ENCODE measurements around the gene FAM228A. TPM values are rescaled to one million over a fixed set of nuclear protein-coding genes. Genes with fewer than 3 reads are reported as not detected.

The FAM228A gene
- total and polyA plus RNA-seq, 2 of the 4 experiments (the other 2 are of a cell fraction): not detected

- peaks cover 2% of the 10 kb centered on the region; the same call in 1 of the 2 replicates for H3K36me3 ChIP-seq (ENCODE audit: control insufficient read depth, insufficient read depth, low read length)
- H4K20me1 ChIP-seq (ENCODE audit: insufficient read depth, low read length): no peaks in the 10 kb centered on the region
- no peaks in the 10 kb centered on the region for H3K9me3 ChIP-seq (ENCODE audit: control insufficient read depth, insufficient read depth, low read length)
- no peak overlapping the region for H3K18ac ChIP-seq (ENCODE audit: low read depth, low read length)
- no peak overlapping the region for H2AK5ac ChIP-seq (ENCODE audit: low read depth, low read length)
- no peak overlapping the region for H4K91ac ChIP-seq (ENCODE audit: insufficient read depth, low read depth, low read length)
- H3K27me3 ChIP-seq (ENCODE audit: control insufficient read depth, insufficient read depth, low read length): no peaks in the 10 kb centered on the region
- ATAC-seq (ENCODE audit: low read depth) (no peak), DNase-seq (no peak)
- POLR2A ChIA-PET (ENCODE audit: unreplicated experiment): no interaction called here
- no peak overlapping the region for H3K4me3 ChIP-seq (ENCODE audit: insufficient read depth, low read depth, low read length)
- H2AK9ac ChIP-seq (replicated peaks; ENCODE audit: low read depth, low read length, poor library complexity): no peak overlapping the region
- TF ChIP-seq CEBPB (IDR thresholded peaks at IDR 0.05; ENCODE audit: low read depth, low read length): no peak
- TF ChIP-seq POLR2A (IDR thresholded peaks at IDR 0.05; ENCODE audit: low read depth, low read length): no peak
- TF ChIP-seq CHD1 (IDR thresholded peaks at IDR 0.05; ENCODE audit: low read depth, low read length): no peak
- no peak for TF ChIP-seq RFX5 (IDR thresholded peaks at IDR 0.05; ENCODE audit: low read depth, low read length)
- no peak for TF ChIP-seq FOS (IDR thresholded peaks at IDR 0.05; ENCODE audit: low read depth, low read length)
- TF ChIP-seq, protein P1, sequence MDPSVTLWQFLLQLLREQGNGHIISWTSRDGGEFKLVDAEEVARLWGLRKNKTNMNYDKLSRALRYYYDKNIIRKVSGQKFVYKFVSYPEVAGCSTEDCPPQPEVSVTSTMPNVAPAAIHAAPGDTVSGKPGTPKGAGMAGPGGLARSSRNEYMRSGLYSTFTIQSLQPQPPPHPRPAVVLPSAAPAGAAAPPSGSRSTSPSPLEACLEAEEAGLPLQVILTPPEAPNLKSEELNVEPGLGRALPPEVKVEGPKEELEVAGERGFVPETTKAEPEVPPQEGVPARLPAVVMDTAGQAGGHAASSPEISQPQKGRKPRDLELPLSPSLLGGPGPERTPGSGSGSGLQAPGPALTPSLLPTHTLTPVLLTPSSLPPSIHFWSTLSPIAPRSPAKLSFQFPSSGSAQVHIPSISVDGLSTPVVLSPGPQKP (IDR thresholded peaks at IDR 0.05; ENCODE audit: borderline replicate concordance, low read depth, low read length): no peak
- TF ChIP-seq BHLHE40 (IDR thresholded peaks at IDR 0.05; ENCODE audit: low read depth, low read length): no peak
- peaks cover 4% of the 10 kb centered on the region; the same call in 1 of the 2 replicates for H3K9me1 ChIP-seq (ENCODE audit: insufficient read depth, low read length)
- no peak overlapping the region for H3K9ac ChIP-seq (ENCODE audit: low read depth, low read length)
- no peak overlapping the region for H3K4ac ChIP-seq (ENCODE audit: low read depth, low read length)
- no peak overlapping the region for H2BK20ac ChIP-seq (ENCODE audit: low read depth, low read length)
- no peaks in the 10 kb centered on the region for H3K79me1 ChIP-seq (ENCODE audit: low read depth in 1 of 2, low read length in 2 of 2)
- no peak overlapping the region for H2BK5ac ChIP-seq (ENCODE audit: low read depth, low read length, poor library complexity, severe bottlenecking)
- dilution Hi-C loops (cut with HindIII; ENCODE audit: low sequenced_read_pairs, unreplicated experiment) (no loop called here), intact Hi-C loops (cut with micrococcal nuclease) (no loop called here), in situ Hi-C loops (cut with MboI; ENCODE audit: low sequenced_read_pairs) (no loop called here)
- H2BK120ac ChIP-seq (ENCODE audit: low read depth, low read length): no peak overlapping the region
- CTCF ChIA-PET: no interaction called here
- no peak overlapping the region for H3K27ac ChIP-seq (ENCODE audit: insufficient read depth, low read length)
- H2BK15ac ChIP-seq (ENCODE audit: low read depth, low read length): no peak overlapping the region
- no peak overlapping the region for H3K56ac ChIP-seq (ENCODE audit: extremely low read depth, insufficient read depth, low read length)
- no peak overlapping the region for H3K4me2 ChIP-seq (ENCODE audit: low read depth, low read length)
- H3K23ac ChIP-seq (ENCODE audit: low read depth, low read length): no peak overlapping the region
- BruUV-seq (replicated peaks): no TSS peak
- no peaks in the 10 kb centered on the region for H3K4me1 ChIP-seq (ENCODE audit: control insufficient read depth, insufficient read depth, low read length)
- H3K14ac ChIP-seq (replicated peaks; ENCODE audit: low read depth, low read length): no peak overlapping the region
- WGBS, 2 experiments (ENCODE audit: extremely low coverage in 2 of 2, insufficient read length in 1 of 2): no CpG with 5 or more reads among the region's 4 CpGs
- H2AFZ ChIP-seq (replicated peaks; ENCODE audit: low read length, poor library complexity): no peak overlapping the region
- no peak overlapping the region for H4K8ac ChIP-seq (ENCODE audit: low read depth in 2 of 2, low read length in 2 of 2)
- no peak overlapping the region for H4K5ac ChIP-seq (ENCODE audit: low read depth, low read length)
Observed at GRCh38 chr2:24153478-24153877, 21.4 kb upstream of the FAM228A start.
